HG03039 (cell line): ENCODE data around the gene GHR.
"Not testable (repeated sequence)": the region's sequence is repeated elsewhere in the genome, so short reads cannot be mapped to it uniquely, and the experiment has no call there.

ENCODE experiments used
- ATAC-seq: cut with Tn5 transposase; IDR thresholded peaks from one replicate; pipeline ENCODE4 v1.9.1; 2021; ENCODE audit warnings: mild to moderate bottlenecking, moderate library complexity; ENCODE audit not compliant: unreplicated experiment

The GHR gene

GRCh38 chr5:42636946-42637345 is 213.7 kb downstream of the GHR start:
- ATAC-seq = no peak

- ATAC-seq = no peak
Measured at GRCh38 chr5:42638972-42639371, 215.7 kb downstream of the GHR start.

GRCh38 chr5:42640835-42641234 is 217.6 kb downstream of the GHR start:
- ATAC-seq = no peak

GRCh38 chr5:42641336-42642005 is 218.2 kb downstream of the GHR start:
- ATAC-seq = no peak

GRCh38 chr5:42642006-42642405 is 218.8 kb downstream of the GHR start:
- no peak for ATAC-seq

- ATAC-seq = no peak
Measured at GRCh38 chr5:42643360-42643759, 220.1 kb downstream of the GHR start.

- ATAC-seq = no peak
Measured at GRCh38 chr5:42645138-42645537, 221.9 kb downstream of the GHR start.

GRCh38 chr5:42648036-42648435 is 224.8 kb downstream of the GHR start:
- no peak for ATAC-seq

- no peak for ATAC-seq
Measured at GRCh38 chr5:42648915-42649314, 225.7 kb downstream of the GHR start.

- ATAC-seq = no peak
Measured at GRCh38 chr5:42650084-42650483, 226.8 kb downstream of the GHR start.

GRCh38 chr5:42653705-42654104 is 230.5 kb downstream of the GHR start:
- no peak for ATAC-seq

GRCh38 chr5:42654645-42655044 is 231.4 kb downstream of the GHR start:
- no peak for ATAC-seq

- ATAC-seq = no peak
Measured at GRCh38 chr5:42655982-42656650, 232.9 kb downstream of the GHR start.

- no peak for ATAC-seq
Measured at GRCh38 chr5:42656651-42657015, 233.4 kb downstream of the GHR start.

GRCh38 chr5:42659869-42660268 is 236.6 kb downstream of the GHR start:
- not testable (repeated sequence) for ATAC-seq

- no peak for ATAC-seq
Measured at GRCh38 chr5:42665857-42666256, 242.6 kb downstream of the GHR start.

GRCh38 chr5:42666869-42667268 is 243.6 kb downstream of the GHR start:
- ATAC-seq = no peak

GRCh38 chr5:42668254-42668653 is 245.0 kb downstream of the GHR start:
- no peak for ATAC-seq

- ATAC-seq = no peak
Measured at GRCh38 chr5:42672925-42673324, 249.7 kb downstream of the GHR start.

GRCh38 chr5:42675602-42676001 is 252.4 kb downstream of the GHR start:
- no peak for ATAC-seq

- no peak for ATAC-seq
Measured at GRCh38 chr5:42676362-42676761, 253.1 kb downstream of the GHR start.

GRCh38 chr5:42677156-42677842 is 254.1 kb downstream of the GHR start:
- ATAC-seq = no peak
